Fibroblast of skin of left quadriceps (primary cell): Measurements from ENCODE around the gene SV2C.
A peak's percentile ranks its signal among the peaks of the same experiment; 100 is the strongest.

Experiments
- DNase-seq, 2 experiments: peaks; one replicate each; pipeline ENCODE4 v3.0.0-alpha.2; 2013; ENCODE audit warnings: low read depth in 2 of 2

SV2C gene

DNA sequence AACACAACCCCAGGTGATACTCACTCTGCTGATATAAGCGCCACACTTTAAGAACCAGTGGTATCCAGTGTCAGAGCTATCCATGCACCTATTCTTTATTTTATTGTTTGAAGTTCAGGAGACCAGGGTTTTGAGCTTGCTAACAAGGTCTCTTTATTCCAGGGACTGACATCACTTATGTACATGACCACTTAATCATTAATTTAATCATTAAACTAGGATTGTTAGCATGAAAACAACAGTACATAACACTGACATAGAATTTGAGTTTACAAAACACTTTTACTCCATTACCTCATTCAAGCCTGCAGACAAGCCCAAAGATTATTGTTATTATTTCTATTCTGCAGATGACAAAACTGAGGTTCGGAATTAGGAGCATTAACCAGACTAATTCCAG, 168.5 kb downstream of the SV2C start:
- no peak for DNase-seq

GRCh38 chr5:76252437-76252836, 169.3 kb downstream of the SV2C start:
- DNase-seq: no peak

GRCh38 chr5:76256116-76256889, 173.1 kb downstream of the SV2C start:
- peak; percentile 32 to 35 for DNase-seq

DNA sequence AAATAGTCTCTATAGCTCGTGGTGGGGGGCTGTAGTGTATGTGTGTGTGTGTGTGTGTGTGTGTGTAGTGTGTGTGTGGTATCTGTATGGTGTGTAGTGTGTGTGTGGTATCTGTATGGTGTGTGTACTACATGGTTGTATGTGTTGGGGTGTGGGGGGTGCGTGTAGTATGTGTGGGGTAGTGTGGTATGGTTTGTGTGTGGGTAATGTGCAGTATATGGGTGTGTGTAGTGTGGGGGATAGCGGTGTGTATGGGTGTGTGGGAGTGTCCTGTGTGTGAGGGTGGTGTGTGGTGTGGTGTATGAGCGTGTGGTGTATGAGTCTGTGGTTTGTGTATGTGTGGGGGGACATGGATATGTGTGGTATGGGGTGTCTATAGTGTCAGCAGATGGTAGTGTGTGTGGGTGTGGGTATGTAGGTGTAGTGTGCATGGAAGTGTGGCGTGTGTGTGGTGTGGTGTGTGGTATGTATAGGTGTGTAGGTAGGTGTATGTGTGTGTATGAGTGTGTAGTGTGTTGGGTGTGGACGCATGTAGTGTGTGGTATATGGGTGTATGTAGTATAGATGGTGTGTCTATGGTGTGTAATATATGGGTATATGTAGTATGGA, 174.1 kb downstream of the SV2C start:
- DNase-seq: no peak

DNA sequence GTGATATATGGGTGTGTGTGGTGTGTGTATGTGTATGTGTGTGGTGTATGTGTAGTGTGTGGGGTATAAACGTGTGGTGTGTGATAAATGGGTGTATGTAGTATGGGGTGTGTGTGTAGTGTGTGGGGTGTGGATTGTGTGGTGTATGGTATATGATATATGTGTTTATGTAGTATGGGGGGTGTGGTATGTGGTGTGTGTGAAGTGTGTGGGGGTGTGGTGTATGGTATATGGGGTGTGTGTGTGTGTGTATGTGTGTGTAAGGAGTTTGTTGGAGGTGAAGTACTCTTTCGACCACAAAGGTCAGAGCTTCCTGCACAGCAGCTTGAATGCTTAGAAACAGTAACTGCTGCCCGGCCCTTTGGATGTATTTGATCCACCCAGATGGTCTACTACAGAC, 174.7 kb downstream of the SV2C start:
- no peak for DNase-seq

DNA sequence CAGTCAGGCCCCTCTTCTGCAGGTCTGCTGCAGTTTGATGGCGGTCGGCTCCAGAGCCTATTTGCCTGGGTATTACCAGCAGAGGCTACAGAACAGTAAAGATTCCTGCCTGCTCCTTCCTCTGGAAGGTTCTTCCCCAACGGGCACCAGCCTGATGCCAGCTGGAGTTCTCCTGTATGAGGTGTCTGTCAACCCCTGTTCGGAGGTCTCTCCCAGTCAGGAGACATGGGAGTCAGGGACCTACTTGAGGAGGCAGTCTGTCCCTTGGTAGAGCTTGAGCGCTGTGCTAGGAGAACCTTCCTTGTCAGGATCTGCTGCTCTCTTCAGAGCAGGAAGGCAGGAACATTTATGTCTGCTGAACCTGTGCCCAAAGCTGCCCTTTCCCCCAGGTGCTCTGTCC, 181.5 kb downstream of the SV2C start:
- DNase-seq: no peak

DNA sequence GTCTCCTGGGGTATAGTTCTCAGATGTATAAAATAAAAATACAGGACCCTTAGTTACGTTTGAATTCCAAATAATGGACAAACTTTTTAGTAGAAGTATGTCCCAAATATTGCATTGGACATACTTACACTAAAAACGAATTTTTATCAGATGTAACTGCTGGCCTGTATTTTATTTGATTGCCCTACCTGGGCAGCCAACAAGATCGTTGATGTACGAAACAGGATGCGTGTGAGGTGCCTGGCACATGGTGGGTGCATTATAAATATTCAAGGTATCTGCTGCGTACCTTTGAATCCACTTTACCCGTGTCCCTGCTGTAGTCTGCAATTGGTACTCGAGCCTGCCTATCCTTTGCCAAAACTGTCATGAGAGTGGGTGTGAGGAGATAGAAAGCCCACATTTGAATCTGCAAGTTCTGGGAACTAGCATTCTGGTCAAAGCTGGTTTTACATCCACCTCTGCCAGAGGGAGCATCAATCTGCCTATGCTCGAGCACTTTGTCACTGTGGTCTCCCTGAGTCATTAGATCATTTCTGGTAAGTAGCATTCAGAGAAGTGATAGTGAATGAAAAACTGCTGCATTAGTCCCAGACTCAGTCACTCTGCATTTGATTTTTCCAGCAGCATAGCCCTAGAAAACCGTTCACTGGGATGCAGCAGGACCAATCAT, 186.2 kb downstream of the SV2C start:
- no peak for DNase-seq

DNA sequence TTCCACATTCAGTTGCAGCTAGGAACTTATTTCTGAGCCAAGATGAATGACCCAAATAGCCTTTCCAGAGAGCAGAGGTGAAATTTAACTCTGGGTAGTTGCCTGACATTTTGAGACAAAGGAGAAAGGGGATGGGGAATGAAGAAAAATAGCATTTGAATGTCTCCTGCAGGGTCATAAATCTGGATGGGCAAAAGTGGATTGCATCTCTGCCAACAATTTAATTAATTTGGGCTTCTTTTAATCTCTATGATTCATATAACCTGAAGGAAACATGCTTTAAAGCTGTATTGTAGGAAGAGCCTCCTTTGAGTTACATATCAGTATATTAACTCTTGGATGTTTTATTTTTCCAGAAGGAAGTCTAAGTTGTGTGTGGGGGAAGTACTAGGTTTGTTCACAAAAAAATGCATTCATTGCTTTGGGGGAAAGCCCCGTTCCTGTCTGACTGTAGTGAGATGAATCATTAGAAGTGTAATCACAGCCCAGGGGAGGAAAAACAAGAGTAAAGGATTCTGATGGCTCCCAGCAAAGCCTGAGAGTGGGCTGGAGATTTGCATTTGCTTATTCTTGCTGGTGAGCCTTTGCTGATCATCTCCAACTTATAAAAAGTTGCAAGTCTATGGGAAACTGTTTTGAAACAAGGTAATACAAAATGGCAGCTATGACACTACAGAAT, 186.9 kb downstream of the SV2C start:
- DNase-seq: peak in 1 of 2 experiments; percentile 11

DNA sequence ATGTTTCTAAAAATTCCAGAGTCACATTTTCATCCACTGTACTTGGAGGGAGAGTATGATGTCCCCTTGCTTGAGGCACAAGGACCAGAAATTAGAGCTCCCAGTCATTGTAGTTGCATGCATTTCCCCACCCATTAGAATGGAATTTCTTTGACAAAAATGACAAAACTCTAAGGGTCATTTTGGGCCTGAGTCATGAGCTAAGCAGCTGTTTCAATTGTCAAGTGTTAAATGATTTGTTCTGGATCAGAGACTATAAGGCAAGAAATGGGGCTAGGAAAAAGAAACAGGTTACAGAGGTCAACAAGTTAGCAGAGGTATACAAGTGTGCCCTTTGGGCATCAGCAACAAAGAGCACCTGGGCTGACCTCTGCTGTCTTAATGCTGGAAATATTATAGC, 188.7 kb downstream of the SV2C start:
- DNase-seq: no peak

GRCh38 chr5:76273206-76273885, 190.2 kb downstream of the SV2C start:
- no peak for DNase-seq

DNA sequence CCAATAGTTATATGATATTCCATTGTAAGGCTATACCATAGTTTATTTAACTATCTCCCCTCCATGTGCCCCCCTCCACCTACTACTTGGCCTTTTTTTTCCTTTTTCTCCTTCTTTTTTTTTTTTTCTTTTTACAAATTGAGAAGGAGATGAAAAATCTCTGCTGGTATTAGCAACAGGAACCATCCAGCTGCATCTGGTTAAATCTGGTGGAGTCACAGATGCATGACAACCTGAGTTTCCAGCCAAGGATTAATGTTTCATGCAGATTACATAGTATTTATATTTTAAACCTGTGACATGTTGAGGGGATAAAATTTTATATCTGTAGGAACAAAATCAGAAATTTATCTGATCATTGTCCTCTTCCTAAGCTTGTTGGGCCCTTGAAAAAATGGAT, 191.4 kb downstream of the SV2C start:
- no peak for DNase-seq

DNA sequence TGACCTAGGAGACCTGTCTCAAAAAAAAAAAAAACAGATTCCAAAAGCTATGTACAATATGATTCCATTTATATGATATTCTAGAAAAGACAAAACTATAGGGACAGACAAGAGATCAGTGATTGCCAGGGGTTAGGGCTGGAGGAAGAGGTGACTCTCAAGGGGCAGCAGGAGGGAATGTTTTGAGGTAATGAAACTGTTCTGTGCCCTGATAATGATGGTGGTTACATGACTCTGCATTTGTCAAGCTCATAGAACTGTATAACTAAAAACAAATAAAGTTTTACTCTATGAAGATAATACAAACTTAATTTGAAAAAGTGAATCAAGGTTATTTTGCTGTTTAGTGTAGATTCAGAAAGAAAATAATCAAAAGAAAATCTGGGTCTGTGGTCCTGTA, 194.6 kb downstream of the SV2C start:
- no peak for DNase-seq

DNA sequence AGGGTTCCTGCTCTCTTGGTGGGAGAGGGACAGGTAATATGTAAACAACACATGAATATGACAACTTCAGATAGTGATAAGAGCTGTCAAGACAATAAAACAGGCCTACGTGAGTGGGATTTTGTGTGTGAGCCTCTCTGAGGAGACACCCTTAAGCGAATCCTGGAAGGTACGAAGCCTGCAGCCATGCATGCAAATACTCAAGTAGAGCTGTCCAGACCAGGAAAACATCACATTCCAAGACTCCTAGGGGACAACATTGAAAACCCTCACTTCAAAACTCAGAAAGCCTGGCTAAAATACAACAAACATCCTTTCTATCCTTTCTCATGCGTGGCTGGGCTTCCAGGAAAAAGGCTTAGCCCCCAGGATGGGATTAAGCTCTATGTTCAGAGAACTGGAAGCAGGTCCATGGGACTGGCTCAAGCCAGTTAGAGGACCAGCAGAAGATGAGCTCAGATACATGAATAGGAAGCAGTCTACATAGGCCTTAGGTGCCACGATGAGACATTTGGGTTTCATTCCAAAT, 195.1 kb downstream of the SV2C start:
- DNase-seq: no peak

- no peak for DNase-seq
These were observed 197.3 kb downstream of the SV2C start for GRCh38 chr5:76280494-76280893.

- no peak for DNase-seq
These were observed 200.5 kb downstream of the SV2C start for GRCh38 chr5:76283670-76284069.

GRCh38 chr5:76289692-76290091, 206.5 kb downstream of the SV2C start:
- no peak for DNase-seq

DNA sequence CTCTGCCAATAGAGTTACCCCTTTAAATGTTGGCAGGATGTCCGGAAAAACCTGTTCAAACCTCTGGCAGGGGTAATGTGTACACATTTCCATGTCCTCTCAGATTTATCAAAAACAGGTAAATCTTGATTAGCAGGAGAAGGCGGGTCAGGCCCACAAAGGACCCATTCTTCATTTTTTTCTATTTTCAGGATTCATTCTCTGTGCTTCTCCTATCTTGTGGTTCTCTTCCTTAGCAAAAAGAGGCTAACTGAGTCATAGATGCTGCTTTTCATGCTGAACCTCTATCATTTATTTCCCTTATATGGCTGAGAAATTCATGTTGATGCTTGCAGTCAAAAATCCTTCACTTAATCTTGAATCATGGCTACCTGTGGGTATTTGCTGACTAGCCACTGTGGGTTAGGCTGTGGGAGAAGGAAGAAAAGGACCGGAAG, 207.2 kb downstream of the SV2C start:
- DNase-seq: no peak

- DNase-seq: no peak
These were observed 208.3 kb downstream of the SV2C start for GRCh38 chr5:76291305-76292077.

GRCh38 chr5:76292620-76293322, 209.6 kb downstream of the SV2C start:
- DNase-seq: no peak

- DNase-seq: no peak
These were observed 211.4 kb downstream of the SV2C start for GRCh38 chr5:76294573-76294972.
